ENCODE measurements around the gene ZNF32.

- TF ChIP-seq EZH2 (IDR thresholded peaks at IDR 0.05; ENCODE audit: borderline replicate concordance) (no peak), CTCF (IDR thresholded peaks at IDR 0.05; ENCODE audit: poor library complexity) (no peak)
Observed at GRCh38 chr10:43689007-43689491, 40.4 kb upstream of the ZNF32 start.
